ENCODE results near the gene GPR37.

Gene GPR37

DNA sequence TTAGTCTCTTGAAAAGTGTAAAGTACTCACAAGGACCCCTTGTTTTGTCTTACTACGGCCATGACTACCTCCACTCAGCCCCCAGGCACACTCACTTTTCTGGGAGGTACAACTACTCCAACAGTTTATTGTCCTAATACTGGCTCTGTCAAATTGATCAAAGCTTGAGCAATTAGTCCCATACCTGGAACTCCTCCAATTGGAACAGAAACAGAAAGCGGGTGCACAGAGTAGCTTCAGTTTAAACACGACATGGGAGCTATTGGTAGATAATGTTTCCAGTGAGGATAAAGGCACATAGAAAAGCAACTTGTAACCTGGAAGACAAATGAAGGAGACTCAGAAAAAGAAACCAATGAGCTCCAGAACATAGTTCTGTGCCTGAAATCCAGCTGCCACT is 7.7 kb upstream of the GPR37 start:
- Histone ChIP-seq H3K4me1 (ENCODE audit: control insufficient read depth in 1 of 2, insufficient read depth in 1 of 2, low read depth in 1 of 2, low read length in 1 of 2) (no peaks in the 10 kb centered on the region), H3K4me3 (ENCODE audit: low read depth in 1 of 2, low read length in 1 of 2) (no peak overlapping the region), H3K9me3 (no peaks in the 10 kb centered on the region), H3K27me3 (peaks cover 28% of the 10 kb centered on the region), H3K36me3 (no peaks in the 10 kb centered on the region), H3K27ac (no peak overlapping the region)
- TF ChIP-seq, protein P1, sequence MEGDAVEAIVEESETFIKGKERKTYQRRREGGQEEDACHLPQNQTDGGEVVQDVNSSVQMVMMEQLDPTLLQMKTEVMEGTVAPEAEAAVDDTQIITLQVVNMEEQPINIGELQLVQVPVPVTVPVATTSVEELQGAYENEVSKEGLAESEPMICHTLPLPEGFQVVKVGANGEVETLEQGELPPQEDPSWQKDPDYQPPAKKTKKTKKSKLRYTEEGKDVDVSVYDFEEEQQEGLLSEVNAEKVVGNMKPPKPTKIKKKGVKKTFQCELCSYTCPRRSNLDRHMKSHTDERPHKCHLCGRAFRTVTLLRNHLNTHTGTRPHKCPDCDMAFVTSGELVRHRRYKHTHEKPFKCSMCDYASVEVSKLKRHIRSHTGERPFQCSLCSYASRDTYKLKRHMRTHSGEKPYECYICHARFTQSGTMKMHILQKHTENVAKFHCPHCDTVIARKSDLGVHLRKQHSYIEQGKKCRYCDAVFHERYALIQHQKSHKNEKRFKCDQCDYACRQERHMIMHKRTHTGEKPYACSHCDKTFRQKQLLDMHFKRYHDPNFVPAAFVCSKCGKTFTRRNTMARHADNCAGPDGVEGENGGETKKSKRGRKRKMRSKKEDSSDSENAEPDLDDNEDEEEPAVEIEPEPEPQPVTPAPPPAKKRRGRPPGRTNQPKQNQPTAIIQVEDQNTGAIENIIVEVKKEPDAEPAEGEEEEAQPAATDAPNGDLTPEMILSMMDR (IDR thresholded peaks at IDR 0.05) = no peak

DNA sequence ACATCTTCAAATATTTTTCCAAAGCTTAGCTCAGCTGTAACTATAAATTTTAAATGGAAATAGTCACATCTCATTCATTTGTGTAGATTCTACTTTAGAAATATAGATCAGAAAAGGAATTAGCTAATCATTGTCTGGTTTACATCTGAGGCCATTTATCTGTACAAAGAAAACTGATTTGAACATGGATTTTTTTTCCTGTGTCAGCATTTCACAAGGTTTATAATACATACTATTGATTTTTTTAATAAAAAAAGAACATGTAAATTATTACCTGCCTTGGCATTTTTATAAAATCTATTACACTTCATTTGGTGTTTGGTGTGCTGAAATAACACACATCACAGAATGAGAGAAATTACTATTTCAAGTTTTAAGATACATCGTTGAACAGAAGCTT is 3.5 kb upstream of the GPR37 start:
- no peak overlapping the region for H3K4me3 ChIP-seq (ENCODE audit: low read depth in 1 of 2, low read length in 1 of 2)
- peaks cover 0 to 6% of the 10 kb centered on the region in 2 experiments for H3K4me1 ChIP-seq (ENCODE audit: control insufficient read depth in 1 of 2, insufficient read depth in 1 of 2, low read depth in 1 of 2, low read length in 1 of 2)
- no peaks in the 10 kb centered on the region for H3K9me3 ChIP-seq
- no peaks in the 10 kb centered on the region for H3K36me3 ChIP-seq
- H3K27me3 ChIP-seq = peaks cover 68% of the 10 kb centered on the region
- H3K27ac ChIP-seq = no peak overlapping the region
- TF ChIP-seq, protein P1 (IDR thresholded peaks at IDR 0.05) = no peak

DNA sequence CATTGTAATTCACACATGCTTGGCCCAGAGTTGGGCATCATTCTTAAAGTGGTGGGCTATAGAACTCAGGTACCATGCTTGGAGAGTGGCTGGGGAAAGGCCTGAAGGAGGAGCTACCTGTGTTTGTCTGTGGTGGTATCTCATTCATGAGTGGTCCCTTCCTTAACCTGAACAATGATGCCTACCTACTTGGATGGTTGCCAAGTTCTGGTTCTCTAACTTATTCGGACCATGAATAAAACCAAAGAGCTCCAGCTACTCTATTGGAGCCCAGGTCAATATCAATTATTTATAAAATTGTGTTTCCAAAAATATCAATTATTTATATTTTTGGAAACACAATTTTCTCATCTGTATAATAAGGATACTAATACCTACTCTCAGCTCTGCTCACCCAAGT is 2.9 kb upstream of the GPR37 start:
- TF ChIP-seq, protein P1 (IDR thresholded peaks at IDR 0.05) = no peak
- no peaks in the 10 kb centered on the region for H3K36me3 ChIP-seq
- H3K9me3 ChIP-seq = no peaks in the 10 kb centered on the region
- no peak overlapping the region for H3K27ac ChIP-seq
- H3K27me3 ChIP-seq = peaks cover 68% of the 10 kb centered on the region
- H3K4me1 ChIP-seq (ENCODE audit: control insufficient read depth in 1 of 2, insufficient read depth in 1 of 2, low read depth in 1 of 2, low read length in 1 of 2) = peaks cover 0 to 6% of the 10 kb centered on the region in 2 experiments
- no peak overlapping the region for H3K4me3 ChIP-seq (ENCODE audit: low read depth in 1 of 2, low read length in 1 of 2)

DNA sequence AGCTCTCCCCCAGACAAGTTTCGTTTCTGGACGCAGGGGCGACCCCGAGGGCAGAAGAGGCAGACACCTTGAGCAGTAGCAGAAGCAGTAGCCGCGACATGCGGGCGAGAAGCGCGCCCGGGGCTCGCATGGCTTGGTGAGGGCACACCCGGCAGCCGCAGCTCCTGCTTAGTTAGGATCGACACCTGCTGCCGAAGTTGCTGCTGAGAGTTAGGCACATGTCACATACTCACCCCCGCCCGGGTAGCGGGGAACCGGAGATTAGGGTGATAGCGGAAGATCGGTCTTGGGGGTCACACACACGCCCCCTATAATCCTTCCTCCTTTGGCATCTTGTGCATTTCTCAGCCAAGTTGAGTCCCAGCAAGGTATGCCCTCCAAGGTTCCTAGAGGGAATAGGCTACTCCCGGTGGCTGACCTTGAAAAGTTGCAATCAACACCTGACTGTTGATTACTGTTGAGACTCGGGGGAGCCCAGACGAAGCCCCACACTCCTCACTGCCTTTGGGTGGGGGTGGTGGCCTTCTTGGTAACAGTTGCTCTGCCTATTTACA is 668 bp downstream of the GPR37 start:
- no peaks in the 10 kb centered on the region for H3K9me3 ChIP-seq
- H3K36me3 ChIP-seq = no peaks in the 10 kb centered on the region
- H3K4me1 ChIP-seq (ENCODE audit: control insufficient read depth in 1 of 2, insufficient read depth in 1 of 2, low read depth in 1 of 2, low read length in 1 of 2) = peaks cover 0 to 6% of the 10 kb centered on the region in 2 experiments
- TF ChIP-seq, protein P1 (IDR thresholded peaks at IDR 0.05) = no peak
- no peak overlapping the region for H3K4me3 ChIP-seq (ENCODE audit: low read depth in 1 of 2, low read length in 1 of 2)
- H3K27me3 ChIP-seq = peaks cover 84% of the 10 kb centered on the region
- H3K27ac ChIP-seq = no peak overlapping the region

DNA sequence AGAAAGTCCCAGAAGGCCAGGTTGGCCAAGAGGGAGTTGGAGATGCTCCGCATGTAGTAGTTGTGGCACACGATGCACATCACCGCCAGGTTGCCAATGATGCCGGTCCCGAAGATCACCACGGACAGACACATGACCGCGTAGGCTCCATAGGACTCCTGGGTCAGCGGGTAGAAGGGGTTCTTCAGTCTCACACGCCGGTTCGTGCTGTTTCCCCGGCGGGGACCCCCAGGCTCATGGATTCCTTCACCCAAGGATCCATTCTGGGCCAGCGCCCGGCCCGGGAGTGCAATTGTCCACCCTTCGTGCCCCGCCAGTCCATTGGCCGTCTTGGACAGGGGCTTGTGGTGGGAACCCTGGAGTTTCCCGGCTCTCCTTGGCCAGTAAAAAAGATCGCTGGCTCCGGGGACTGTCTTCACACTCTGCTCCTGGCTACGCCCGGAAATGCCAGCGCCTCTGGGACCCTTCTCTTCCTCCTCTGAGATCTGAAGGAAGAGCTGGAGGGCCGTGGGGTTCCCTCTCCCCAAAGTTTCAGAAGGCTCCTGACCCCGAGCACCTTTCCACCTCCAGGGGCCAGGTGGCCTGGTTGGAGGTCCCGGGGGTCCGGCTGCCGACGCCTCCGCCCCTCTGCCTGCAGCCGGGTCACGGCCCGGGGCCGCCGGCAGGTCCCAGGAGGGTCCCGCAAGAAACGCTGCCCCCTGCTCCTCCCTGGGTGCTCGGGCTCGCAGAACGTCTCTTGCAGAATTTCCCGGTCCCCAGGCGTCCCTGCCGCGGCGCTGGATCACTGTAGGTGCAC is 1.3 kb downstream of the GPR37 start:
- Histone ChIP-seq H3K4me3 (ENCODE audit: low read depth in 1 of 2, low read length in 1 of 2) (no peak overlapping the region), H3K9me3 (no peaks in the 10 kb centered on the region), H3K27me3 (peaks cover 77% of the 10 kb centered on the region), H3K4me1 (ENCODE audit: control insufficient read depth in 1 of 2, insufficient read depth in 1 of 2, low read depth in 1 of 2, low read length in 1 of 2) (peaks cover 0 to 6% of the 10 kb centered on the region in 2 experiments), H3K27ac (no peak overlapping the region), H3K36me3 (no peaks in the 10 kb centered on the region)
- TF ChIP-seq, protein P1 (IDR thresholded peaks at IDR 0.05) = no peak
